ENCODE measurements around the gene PTX4.
"Not testable (repeated sequence)": the region's sequence is repeated elsewhere in the genome, so short reads cannot be mapped to it uniquely, and the experiment has no call there.

PTX4 gene

GRCh38 chr16:1446296-1447080, 42.3 kb downstream of the PTX4 start:
- no peaks in the 10 kb centered on the region for H3K9me3 ChIP-seq (ENCODE audit: control insufficient read depth, insufficient read depth, low read depth, low read length)
- H3K9ac ChIP-seq (ENCODE audit: low read length): no peak overlapping the region
- H3K4me3 ChIP-seq (ENCODE audit: low read depth, low read length): no peak overlapping the region
- no peaks in the 10 kb centered on the region for H3K4me1 ChIP-seq (ENCODE audit: control insufficient read depth, insufficient read depth, low read length)
- H3K27me3 ChIP-seq (ENCODE audit: control insufficient read depth, insufficient read depth, low read length): no peaks in the 10 kb centered on the region
- H3K27ac ChIP-seq (ENCODE audit: low read depth, low read length): no peak overlapping the region
- peaks cover 53% of the 10 kb centered on the region for H3K36me3 ChIP-seq (ENCODE audit: control insufficient read depth, insufficient read depth, low read length)

- Histone ChIP-seq H3K4me3 (ENCODE audit: low read depth, low read length) (no peak overlapping the region), H3K36me3 (ENCODE audit: control insufficient read depth, insufficient read depth, low read length) (peaks cover 45% of the 10 kb centered on the region), H3K9ac (ENCODE audit: low read length) (no peak overlapping the region), H3K27me3 (ENCODE audit: control insufficient read depth, insufficient read depth, low read length) (no peaks in the 10 kb centered on the region), H3K27ac (ENCODE audit: low read depth, low read length) (no peak overlapping the region), H3K4me1 (ENCODE audit: control insufficient read depth, insufficient read depth, low read length) (no peaks in the 10 kb centered on the region), H3K9me3 (ENCODE audit: control insufficient read depth, insufficient read depth, low read depth, low read length) (no peaks in the 10 kb centered on the region)
These were observed 43.1 kb downstream of the PTX4 start for GRCh38 chr16:1445518-1446203.

- Histone ChIP-seq H3K27me3 (ENCODE audit: control insufficient read depth, insufficient read depth, low read length) (no peaks in the 10 kb centered on the region), H3K9me3 (ENCODE audit: control insufficient read depth, insufficient read depth, low read depth, low read length) (no peaks in the 10 kb centered on the region), H3K27ac (ENCODE audit: low read depth, low read length) (peak overlapping the region; percentile 53; the same call in 1 of the 2 replicates), H3K4me3 (ENCODE audit: low read depth, low read length) (no peak overlapping the region), H3K4me1 (ENCODE audit: control insufficient read depth, insufficient read depth, low read length) (no peaks in the 10 kb centered on the region), H3K36me3 (ENCODE audit: control insufficient read depth, insufficient read depth, low read length) (peaks cover 39% of the 10 kb centered on the region), H3K9ac (ENCODE audit: low read length) (no peak overlapping the region)
These were observed 43.8 kb downstream of the PTX4 start for GRCh38 chr16:1444730-1445517.

- no peak within 1 kb of the TSS for H3K4me3 ChIP-seq (ENCODE audit: low read depth, low read length)
- H3K4me1 ChIP-seq (ENCODE audit: control insufficient read depth, insufficient read depth, low read length): no peaks in the 10 kb centered on the region
- H3K27me3 ChIP-seq (ENCODE audit: control insufficient read depth, insufficient read depth, low read length): no peaks in the 10 kb centered on the region
- H3K9me3 ChIP-seq (ENCODE audit: control insufficient read depth, insufficient read depth, low read depth, low read length): no peaks in the 10 kb centered on the region
- no peak within 1 kb of the TSS for H3K9ac ChIP-seq (ENCODE audit: low read length)
- peak within 1 kb of the TSS; percentile 53; the same call in 1 of the 2 replicates for H3K27ac ChIP-seq (ENCODE audit: low read depth, low read length)
- peaks cover 31% of the 10 kb centered on the region for H3K36me3 ChIP-seq (ENCODE audit: control insufficient read depth, insufficient read depth, low read length)
These were observed 44.6 kb downstream of the PTX4 start, which contains the start of gene CCDC154 for GRCh38 chr16:1443980-1444729. Gene CCDC154 (minus strand): TSS chr16:1444556. CDS start chr16:1444322, 234 bp downstream.

GRCh38 chr16:1443403-1443973, 45.3 kb downstream of the PTX4 start:
- Histone ChIP-seq H3K4me1 (ENCODE audit: control insufficient read depth, insufficient read depth, low read length) (no peaks in the 10 kb centered on the region), H3K27me3 (ENCODE audit: control insufficient read depth, insufficient read depth, low read length) (no peaks in the 10 kb centered on the region), H3K9me3 (ENCODE audit: control insufficient read depth, insufficient read depth, low read depth, low read length) (no peaks in the 10 kb centered on the region), H3K36me3 (ENCODE audit: control insufficient read depth, insufficient read depth, low read length) (peaks cover 25% of the 10 kb centered on the region), H3K27ac (ENCODE audit: low read depth, low read length) (no peak overlapping the region), H3K9ac (ENCODE audit: low read length) (no peak overlapping the region), H3K4me3 (ENCODE audit: low read depth, low read length) (no peak overlapping the region)

GRCh38 chr16:1442697-1443096, 46.0 kb downstream of the PTX4 start:
- H3K4me3 ChIP-seq (ENCODE audit: low read depth, low read length): no peak overlapping the region
- no peaks in the 10 kb centered on the region for H3K4me1 ChIP-seq (ENCODE audit: control insufficient read depth, insufficient read depth, low read length)
- H3K36me3 ChIP-seq (ENCODE audit: control insufficient read depth, insufficient read depth, low read length): peaks cover 17% of the 10 kb centered on the region
- H3K27me3 ChIP-seq (ENCODE audit: control insufficient read depth, insufficient read depth, low read length): no peaks in the 10 kb centered on the region
- no peak overlapping the region for H3K27ac ChIP-seq (ENCODE audit: low read depth, low read length)
- H3K9ac ChIP-seq (ENCODE audit: low read length): no peak overlapping the region
- H3K9me3 ChIP-seq (ENCODE audit: control insufficient read depth, insufficient read depth, low read depth, low read length): no peaks in the 10 kb centered on the region

GRCh38 chr16:1441391-1441829, 47.3 kb downstream of the PTX4 start:
- Histone ChIP-seq H3K4me1 (ENCODE audit: control insufficient read depth, insufficient read depth, low read length) (no peaks in the 10 kb centered on the region), H3K27me3 (ENCODE audit: control insufficient read depth, insufficient read depth, low read length) (no peaks in the 10 kb centered on the region), H3K27ac (ENCODE audit: low read depth, low read length) (no peak overlapping the region), H3K36me3 (ENCODE audit: control insufficient read depth, insufficient read depth, low read length) (peaks cover 9% of the 10 kb centered on the region), H3K4me3 (ENCODE audit: low read depth, low read length) (no peak overlapping the region), H3K9me3 (ENCODE audit: control insufficient read depth, insufficient read depth, low read depth, low read length) (no peaks in the 10 kb centered on the region), H3K9ac (ENCODE audit: low read length) (no peak overlapping the region)

- not testable (repeated sequence) for H3K27ac ChIP-seq (ENCODE audit: low read depth, low read length); H3K9ac ChIP-seq (ENCODE audit: low read length); H3K4me1 ChIP-seq (ENCODE audit: control insufficient read depth, insufficient read depth, low read length); H3K4me3 ChIP-seq (ENCODE audit: low read depth, low read length); H3K36me3 ChIP-seq (ENCODE audit: control insufficient read depth, insufficient read depth, low read length); H3K27me3 ChIP-seq (ENCODE audit: control insufficient read depth, insufficient read depth, low read length); H3K9me3 ChIP-seq (ENCODE audit: control insufficient read depth, insufficient read depth, low read depth, low read length)
These were observed 49.1 kb downstream of the PTX4 start for GRCh38 chr16:1439699-1440074.

- Histone ChIP-seq H3K27me3 (ENCODE audit: control insufficient read depth, insufficient read depth, low read length) (no peaks in the 10 kb centered on the region), H3K36me3 (ENCODE audit: control insufficient read depth, insufficient read depth, low read length) (no peaks in the 10 kb centered on the region), H3K4me1 (ENCODE audit: control insufficient read depth, insufficient read depth, low read length) (no peaks in the 10 kb centered on the region), H3K9ac (ENCODE audit: low read length) (no peak overlapping the region), H3K9me3 (ENCODE audit: control insufficient read depth, insufficient read depth, low read depth, low read length) (no peaks in the 10 kb centered on the region), H3K27ac (ENCODE audit: low read depth, low read length) (no peak overlapping the region), H3K4me3 (ENCODE audit: low read depth, low read length) (no peak overlapping the region)
These were observed 49.6 kb downstream of the PTX4 start for GRCh38 chr16:1439058-1439698.

Measured in HUES6 (cell line).